Measurements from ENCODE around the gene DACT3.

DACT3 gene

DNA sequence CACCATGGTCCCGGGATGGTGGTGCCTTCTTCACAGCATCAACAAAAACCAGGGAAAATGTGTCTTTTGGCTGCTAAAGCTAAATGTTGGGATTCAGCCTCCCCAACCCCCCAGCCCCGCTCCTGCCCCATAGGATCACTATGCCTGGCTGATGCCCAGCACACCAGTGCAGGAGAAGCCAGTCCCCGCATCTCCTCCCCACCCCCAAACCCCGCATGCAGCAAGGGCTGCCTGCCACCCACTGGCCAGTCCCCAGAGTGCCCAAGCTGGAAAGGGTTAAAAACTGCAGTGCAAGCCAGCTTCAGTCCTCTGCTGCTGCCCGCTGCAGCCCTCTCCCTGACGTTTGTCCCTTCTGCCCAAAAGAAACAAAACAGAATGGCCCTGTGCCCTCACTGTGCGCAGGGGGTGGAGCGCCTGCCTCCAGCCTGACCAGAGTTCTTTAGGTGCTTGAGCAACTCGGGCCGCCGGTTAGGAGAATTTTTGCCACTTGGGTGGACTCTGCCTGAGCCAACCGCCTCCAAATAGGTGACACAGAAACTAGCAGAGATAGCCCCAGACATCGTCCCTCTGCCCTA lies 56.1 kb downstream of the DACT3 start:
- H3K27ac ChIP-seq (ENCODE audit: insufficient read depth, low read depth, low read length, poor library complexity, severe bottlenecking), result no peak overlapping the region
- H3K4me3 ChIP-seq (ENCODE audit: insufficient read depth, low read depth, low read length), result no peak overlapping the region
- peaks cover 44% of the 10 kb centered on the region for H3K36me3 ChIP-seq (ENCODE audit: control insufficient read depth, insufficient read depth, low read length)
- H3K27me3 ChIP-seq (ENCODE audit: control insufficient read depth, insufficient read depth, low read length, poor library complexity, severe bottlenecking), result no peaks in the 10 kb centered on the region
- 76 to 78% methylated on average over 13 of the region's 13 CpGs for WGBS, 2 experiments
- no peaks in the 10 kb centered on the region for H3K9me3 ChIP-seq (ENCODE audit: control insufficient read depth, low read length)
- peaks cover 28% of the 10 kb centered on the region for H3K4me1 ChIP-seq (ENCODE audit: control insufficient read depth, insufficient read depth, low read length)

GRCh38 chr19:46603752-46604231 lies 57.2 kb downstream of the DACT3 start:
- Histone ChIP-seq H3K27ac (ENCODE audit: insufficient read depth, low read depth, low read length, poor library complexity, severe bottlenecking) (no peak overlapping the region), H3K4me1 (ENCODE audit: control insufficient read depth, insufficient read depth, low read length) (peaks cover 28% of the 10 kb centered on the region), H3K9me3 (ENCODE audit: control insufficient read depth, low read length) (no peaks in the 10 kb centered on the region), H3K27me3 (ENCODE audit: control insufficient read depth, insufficient read depth, low read length, poor library complexity, severe bottlenecking) (no peaks in the 10 kb centered on the region), H3K4me3 (ENCODE audit: insufficient read depth, low read depth, low read length) (no peak overlapping the region), H3K36me3 (ENCODE audit: control insufficient read depth, insufficient read depth, low read length) (peaks cover 34% of the 10 kb centered on the region)
- 79 to 86% methylated on average over 9 of the region's 9 CpGs for WGBS, 2 experiments

- peaks cover 28% of the 10 kb centered on the region for H3K4me1 ChIP-seq (ENCODE audit: control insufficient read depth, insufficient read depth, low read length)
- H3K27me3 ChIP-seq (ENCODE audit: control insufficient read depth, insufficient read depth, low read length, poor library complexity, severe bottlenecking), result no peaks in the 10 kb centered on the region
- H3K36me3 ChIP-seq (ENCODE audit: control insufficient read depth, insufficient read depth, low read length), result peaks cover 29% of the 10 kb centered on the region
- H3K9me3 ChIP-seq (ENCODE audit: control insufficient read depth, low read length), result no peaks in the 10 kb centered on the region
- H3K27ac ChIP-seq (ENCODE audit: insufficient read depth, low read depth, low read length, poor library complexity, severe bottlenecking), result no peak overlapping the region
- peak overlapping the region; percentile 92 for H3K4me3 ChIP-seq (ENCODE audit: insufficient read depth, low read depth, low read length)
- 84 to 85% methylated on average over 2 of the region's 2 CpGs for WGBS, 2 experiments
These were observed 57.8 kb downstream of the DACT3 start for GRCh38 chr19:46603195-46603637.

DNA sequence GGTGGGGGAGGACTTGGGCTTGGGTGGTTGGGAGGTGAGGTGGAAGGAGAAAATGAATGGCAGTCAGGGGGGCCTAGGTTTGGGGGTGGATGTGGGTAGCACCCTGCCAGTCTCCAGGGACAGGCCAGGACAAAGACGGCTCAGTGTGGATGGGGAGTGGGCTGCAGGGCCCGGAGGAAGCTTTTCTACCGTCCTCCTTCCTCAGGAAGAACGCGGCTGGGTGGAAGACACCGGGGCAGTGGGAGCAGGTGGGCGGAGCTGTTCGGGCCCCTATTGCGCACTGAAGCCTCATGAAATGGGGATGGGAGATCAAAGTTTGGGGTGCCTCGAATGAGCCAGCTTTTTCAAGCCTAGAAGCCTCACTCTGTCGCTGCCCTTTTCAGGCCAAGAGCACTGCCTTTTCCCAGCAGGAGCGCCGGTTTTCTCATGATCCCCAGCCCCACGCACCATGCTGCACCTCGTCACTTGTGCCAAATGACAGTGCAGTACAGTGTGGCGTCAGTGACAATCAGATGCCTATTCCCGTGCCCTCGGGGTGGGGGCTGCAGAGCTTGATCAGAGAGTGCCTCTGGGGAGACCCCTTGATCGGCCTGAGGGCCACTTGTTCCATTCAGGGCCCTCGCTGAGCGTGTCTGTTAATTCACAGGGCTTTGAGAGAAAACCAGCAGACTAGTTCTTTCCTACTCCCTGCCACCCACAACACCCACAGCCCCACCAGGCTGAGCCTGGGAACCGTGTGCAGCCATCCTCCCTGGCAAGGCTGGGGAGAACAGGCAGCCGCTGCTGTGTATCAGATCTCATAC lies 58.4 kb downstream of the DACT3 start:
- H3K27me3 ChIP-seq (ENCODE audit: control insufficient read depth, insufficient read depth, low read length, poor library complexity, severe bottlenecking), result no peaks in the 10 kb centered on the region
- 43 to 44% methylated on average over 23 of the region's 23 CpGs for WGBS, 2 experiments
- peak overlapping the region; percentile 92 for H3K4me3 ChIP-seq (ENCODE audit: insufficient read depth, low read depth, low read length)
- peaks cover 28% of the 10 kb centered on the region for H3K4me1 ChIP-seq (ENCODE audit: control insufficient read depth, insufficient read depth, low read length)
- H3K27ac ChIP-seq (ENCODE audit: insufficient read depth, low read depth, low read length, poor library complexity, severe bottlenecking), result no peak overlapping the region
- no peaks in the 10 kb centered on the region for H3K9me3 ChIP-seq (ENCODE audit: control insufficient read depth, low read length)
- peaks cover 23% of the 10 kb centered on the region for H3K36me3 ChIP-seq (ENCODE audit: control insufficient read depth, insufficient read depth, low read length)

- peaks cover 28% of the 10 kb centered on the region for H3K4me1 ChIP-seq (ENCODE audit: control insufficient read depth, insufficient read depth, low read length)
- H3K9me3 ChIP-seq (ENCODE audit: control insufficient read depth, low read length), result no peaks in the 10 kb centered on the region
- peak within 1 kb of the TSS; percentile 99 for H3K27ac ChIP-seq (ENCODE audit: insufficient read depth, low read depth, low read length, poor library complexity, severe bottlenecking)
- peaks cover 13% of the 10 kb centered on the region for H3K36me3 ChIP-seq (ENCODE audit: control insufficient read depth, insufficient read depth, low read length)
- H3K4me3 ChIP-seq (ENCODE audit: insufficient read depth, low read depth, low read length), result peak within 1 kb of the TSS; percentile 92
- WGBS, 2 experiments, result 1% methylated on average over 51 of the region's 51 CpGs
- no peaks in the 10 kb centered on the region for H3K27me3 ChIP-seq (ENCODE audit: control insufficient read depth, insufficient read depth, low read length, poor library complexity, severe bottlenecking)
These were observed 59.4 kb downstream of the DACT3 start, which contains the start of gene CALM3 for GRCh38 chr19:46601318-46602224. CALM3 (plus strand) TSS chr19:46601330; CDS start chr19:46601435, 105 bp downstream.

GRCh38 chr19:46600384-46601317 lies 60.3 kb downstream of the DACT3 start:
- Histone ChIP-seq H3K4me1 (ENCODE audit: control insufficient read depth, insufficient read depth, low read length) (peaks cover 28% of the 10 kb centered on the region), H3K27ac (ENCODE audit: insufficient read depth, low read depth, low read length, poor library complexity, severe bottlenecking) (peak overlapping the region; percentile 99)
- 2% methylated on average over 93 of the region's 93 CpGs for WGBS, 2 experiments

DNA sequence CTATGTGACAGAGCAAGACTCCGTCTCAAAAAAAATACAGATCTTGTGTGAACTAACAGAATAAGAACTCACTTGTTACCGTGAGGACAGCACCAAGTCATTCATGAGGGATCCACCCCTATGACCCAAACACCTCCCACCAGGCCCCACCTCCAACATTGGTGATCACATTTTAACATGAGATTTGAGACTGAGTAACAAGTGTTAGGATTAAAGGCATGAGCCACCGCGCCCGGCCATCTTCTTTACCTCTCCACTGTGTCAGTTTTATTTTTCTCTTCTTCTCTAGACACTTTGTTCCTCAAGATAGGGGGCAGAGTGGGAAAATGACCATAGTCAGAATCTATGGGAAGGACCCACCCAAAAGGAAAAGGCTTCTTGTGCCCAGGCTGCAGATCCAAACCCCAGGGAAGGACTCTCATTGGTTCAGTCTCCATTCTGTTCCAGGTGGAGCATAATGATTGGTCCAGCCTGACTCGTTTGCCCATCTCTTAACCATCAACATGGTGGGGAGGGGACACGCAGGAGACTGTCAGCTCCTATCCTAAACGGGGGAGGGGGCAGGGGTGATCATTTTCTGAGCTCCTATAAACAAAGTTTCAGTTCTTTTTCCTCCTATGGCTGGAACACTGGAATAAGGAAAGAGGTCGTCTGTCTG lies 61.1 kb downstream of the DACT3 start:
- Histone ChIP-seq H3K9me3 (ENCODE audit: control insufficient read depth, low read length) (no peaks in the 10 kb centered on the region), H3K27me3 (ENCODE audit: control insufficient read depth, insufficient read depth, low read length, poor library complexity, severe bottlenecking) (no peaks in the 10 kb centered on the region), H3K27ac (ENCODE audit: insufficient read depth, low read depth, low read length, poor library complexity, severe bottlenecking) (peak overlapping the region; percentile 99), H3K4me1 (ENCODE audit: control insufficient read depth, insufficient read depth, low read length) (peaks cover 26% of the 10 kb centered on the region), H3K36me3 (ENCODE audit: control insufficient read depth, insufficient read depth, low read length) (no peaks in the 10 kb centered on the region), H3K4me3 (ENCODE audit: insufficient read depth, low read depth, low read length) (peak overlapping the region; percentile 92)
- 63 to 69% methylated on average over 7 to 9 of the region's 9 CpGs for WGBS, 2 experiments

More at GRCh38 chr19:46600384-46601317, 60.3 kb downstream of the DACT3 start:
- Histone ChIP-seq H3K36me3 (ENCODE audit: control insufficient read depth, insufficient read depth, low read length) (peaks cover 4% of the 10 kb centered on the region), H3K4me3 (ENCODE audit: insufficient read depth, low read depth, low read length) (peak overlapping the region; percentile 92), H3K9me3 (ENCODE audit: control insufficient read depth, low read length) (no peaks in the 10 kb centered on the region), H3K27me3 (ENCODE audit: control insufficient read depth, insufficient read depth, low read length, poor library complexity, severe bottlenecking) (no peaks in the 10 kb centered on the region)

DNA sequence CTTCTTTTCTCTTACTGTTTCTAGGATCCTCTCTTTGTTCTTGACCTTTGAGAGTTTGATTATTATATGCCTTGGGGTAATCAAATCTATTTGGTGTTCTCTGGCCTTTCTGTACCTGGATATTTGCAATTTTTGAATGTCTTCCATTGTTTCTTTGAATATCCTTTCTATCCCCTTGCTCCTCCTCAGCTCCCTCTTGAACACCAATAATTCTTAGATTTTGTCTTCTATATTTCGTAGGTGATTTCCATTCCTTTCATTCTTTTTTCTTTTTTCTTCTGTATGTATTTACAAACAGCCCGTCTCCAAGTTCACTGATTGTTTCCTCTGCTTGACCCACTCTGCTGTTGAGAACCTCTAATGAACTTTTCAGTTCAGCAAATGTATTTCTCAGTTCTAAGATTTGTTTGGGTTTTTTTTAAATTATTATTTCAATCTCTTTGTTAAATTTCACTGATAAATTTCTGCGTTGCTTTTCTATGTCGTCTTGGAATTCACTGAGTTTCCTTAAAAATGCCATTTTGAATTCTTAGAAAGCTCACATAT lies 62.5 kb downstream of the DACT3 start:
- H3K27me3 ChIP-seq (ENCODE audit: control insufficient read depth, insufficient read depth, low read length, poor library complexity, severe bottlenecking), result no peaks in the 10 kb centered on the region
- H3K4me3 ChIP-seq (ENCODE audit: insufficient read depth, low read depth, low read length), result no peak overlapping the region
- no peaks in the 10 kb centered on the region for H3K36me3 ChIP-seq (ENCODE audit: control insufficient read depth, insufficient read depth, low read length)
- H3K27ac ChIP-seq (ENCODE audit: insufficient read depth, low read depth, low read length, poor library complexity, severe bottlenecking), result no peak overlapping the region
- peaks cover 12% of the 10 kb centered on the region for H3K4me1 ChIP-seq (ENCODE audit: control insufficient read depth, insufficient read depth, low read length)
- 92 to 96% methylated on average over 4 of the region's 4 CpGs for WGBS, 2 experiments
- no peaks in the 10 kb centered on the region for H3K9me3 ChIP-seq (ENCODE audit: control insufficient read depth, low read length)

Measured in ectodermal cell (in vitro differentiated cells).